Activated naive CD8-positive, alpha-beta T cell treated with anti-CD3 and anti-CD28 coated beads, Interleukin-2, amount 50 U/mL, for 24 hours (primary cell): ENCODE data around the gene SMARCD2.

ENCODE experiments used
- ATAC-seq: fragments of 150-1000 bp; cut with Tn5 transposase; one replicate; pipeline ENCODE4 v1.10.0; 2021
- DNase-seq: peaks from one replicate; pipeline ENCODE4 v3.0.0; 2021
- H3K27ac Mint-ChIP-seq: one replicate; pipeline ENCODE4 v1.8.0; 2021; ENCODE audit warnings: mild to moderate bottlenecking, mixed read lengths
- H3K27me3 Mint-ChIP-seq: one replicate; pipeline ENCODE4 v1.8.0; 2021; ENCODE audit warnings: mixed read lengths
- H3K36me3 Mint-ChIP-seq: one replicate; pipeline ENCODE4 v1.8.0; 2021; ENCODE audit warnings: low read depth, mixed read lengths
- H3K4me1 Mint-ChIP-seq: one replicate; pipeline ENCODE4 v1.8.0; 2021; ENCODE audit warnings: mixed read lengths
- H3K4me3 Mint-ChIP-seq: one replicate; pipeline ENCODE4 v1.8.0; 2021; ENCODE audit warnings: mild to moderate bottlenecking, moderate library complexity, mixed read lengths
- H3K9me3 Mint-ChIP-seq: one replicate; pipeline ENCODE4 v1.8.0; 2021; ENCODE audit warnings: mixed read lengths

SMARCD2 gene

DNA sequence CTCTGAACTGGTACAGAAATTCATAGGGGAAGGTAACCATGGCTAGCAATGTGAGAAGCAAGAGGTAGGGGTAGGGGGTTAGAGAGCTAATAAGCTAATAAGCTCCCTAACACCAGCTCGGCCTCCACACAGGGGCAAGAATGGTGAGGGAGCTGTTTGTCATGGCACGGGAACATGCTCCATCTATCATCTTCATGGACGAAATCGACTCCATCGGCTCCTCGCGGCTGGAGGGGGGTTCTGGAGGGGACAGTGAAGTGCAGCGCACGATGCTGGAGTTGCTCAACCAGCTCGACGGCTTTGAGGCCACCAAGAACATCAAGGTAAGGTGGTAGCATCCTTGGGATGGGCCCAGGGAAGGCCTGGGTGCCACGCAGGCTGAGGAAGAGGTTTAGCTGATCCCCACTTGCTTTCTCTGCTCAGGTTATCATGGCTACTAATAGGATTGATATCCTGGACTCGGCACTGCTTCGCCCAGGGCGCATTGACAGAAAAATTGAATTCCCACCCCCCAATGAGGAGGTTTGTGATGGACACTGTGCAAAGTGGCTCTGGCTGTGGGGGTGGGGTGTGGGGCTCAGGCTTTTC, 11.5 kb downstream of the SMARCD2 start:
- Mint-ChIP-seq H3K4me1 (peaks cover 63% of the 10 kb centered on the region), H3K36me3 (peaks cover 76% of the 10 kb centered on the region), H3K4me3 (no peak overlapping the region), H3K27me3 (no peaks in the 10 kb centered on the region), H3K9me3 (no peaks in the 10 kb centered on the region), H3K27ac (peak overlapping the region; percentile 35)
- no peak for DNase-seq
- no peak for ATAC-seq

DNA sequence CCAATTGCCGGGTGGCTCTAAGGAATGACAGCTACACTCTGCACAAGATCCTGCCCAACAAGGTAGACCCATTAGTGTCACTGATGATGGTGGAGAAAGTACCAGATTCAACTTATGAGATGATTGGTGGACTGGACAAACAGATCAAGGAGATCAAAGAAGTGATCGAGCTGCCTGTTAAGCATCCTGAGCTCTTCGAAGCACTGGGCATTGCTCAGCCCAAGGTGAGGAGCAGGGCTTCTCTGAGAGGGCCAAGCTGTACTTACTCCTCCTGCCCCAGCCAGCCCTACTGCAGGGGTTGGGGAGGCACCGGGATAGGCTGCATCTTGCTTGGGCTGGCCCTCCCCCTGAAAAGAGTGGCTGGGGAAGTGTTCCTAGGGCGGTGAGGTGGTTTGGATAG, 12.2 kb downstream of the SMARCD2 start:
- DNase-seq (no peak), ATAC-seq (no peak)
- Mint-ChIP-seq H3K9me3 (no peaks in the 10 kb centered on the region), H3K4me1 (peaks cover 69% of the 10 kb centered on the region), H3K4me3 (no peak overlapping the region), H3K27ac (peak overlapping the region; percentile 100), H3K27me3 (no peaks in the 10 kb centered on the region), H3K36me3 (peaks cover 78% of the 10 kb centered on the region)

GRCh38 chr17:63828936-63829335, 13.5 kb downstream of the SMARCD2 start:
- H3K4me3 Mint-ChIP-seq, result peak overlapping the region; percentile 100
- no peak for ATAC-seq
- no peaks in the 10 kb centered on the region for H3K9me3 Mint-ChIP-seq
- peaks cover 70% of the 10 kb centered on the region for H3K4me1 Mint-ChIP-seq
- no peaks in the 10 kb centered on the region for H3K27me3 Mint-ChIP-seq
- peak overlapping the region; percentile 100 for H3K27ac Mint-ChIP-seq
- H3K36me3 Mint-ChIP-seq, result peaks cover 82% of the 10 kb centered on the region
- DNase-seq, result no peak

DNA sequence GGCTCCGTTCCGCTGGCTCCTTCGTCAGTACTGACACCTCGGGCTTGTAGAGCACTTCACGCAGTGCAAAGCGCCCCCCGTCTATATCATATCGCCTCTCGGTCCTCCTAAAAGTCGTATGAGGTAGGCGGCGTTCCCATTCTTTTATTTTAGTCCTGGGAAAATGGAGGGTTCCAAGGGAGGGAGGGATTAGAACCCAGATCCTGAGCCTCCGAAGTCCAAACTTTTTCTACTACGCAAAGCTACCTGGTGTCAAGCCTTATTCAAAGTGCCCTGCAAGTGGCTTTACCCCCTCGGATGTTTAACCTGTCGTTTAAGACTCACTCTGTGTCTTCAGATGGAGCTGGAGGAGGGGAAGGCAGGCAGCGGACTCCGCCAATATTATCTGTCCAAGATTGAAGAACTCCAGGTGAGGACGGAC, 14.7 kb downstream of the SMARCD2 start:
- H3K4me1 Mint-ChIP-seq, result peaks cover 78% of the 10 kb centered on the region
- peak overlapping the region; percentile 100 for H3K4me3 Mint-ChIP-seq
- no peaks in the 10 kb centered on the region for H3K27me3 Mint-ChIP-seq
- no peaks in the 10 kb centered on the region for H3K9me3 Mint-ChIP-seq
- peaks cover 85% of the 10 kb centered on the region for H3K36me3 Mint-ChIP-seq
- no peak for ATAC-seq
- DNase-seq, result no peak
- peak overlapping the region; percentile 100 for H3K27ac Mint-ChIP-seq

DNA sequence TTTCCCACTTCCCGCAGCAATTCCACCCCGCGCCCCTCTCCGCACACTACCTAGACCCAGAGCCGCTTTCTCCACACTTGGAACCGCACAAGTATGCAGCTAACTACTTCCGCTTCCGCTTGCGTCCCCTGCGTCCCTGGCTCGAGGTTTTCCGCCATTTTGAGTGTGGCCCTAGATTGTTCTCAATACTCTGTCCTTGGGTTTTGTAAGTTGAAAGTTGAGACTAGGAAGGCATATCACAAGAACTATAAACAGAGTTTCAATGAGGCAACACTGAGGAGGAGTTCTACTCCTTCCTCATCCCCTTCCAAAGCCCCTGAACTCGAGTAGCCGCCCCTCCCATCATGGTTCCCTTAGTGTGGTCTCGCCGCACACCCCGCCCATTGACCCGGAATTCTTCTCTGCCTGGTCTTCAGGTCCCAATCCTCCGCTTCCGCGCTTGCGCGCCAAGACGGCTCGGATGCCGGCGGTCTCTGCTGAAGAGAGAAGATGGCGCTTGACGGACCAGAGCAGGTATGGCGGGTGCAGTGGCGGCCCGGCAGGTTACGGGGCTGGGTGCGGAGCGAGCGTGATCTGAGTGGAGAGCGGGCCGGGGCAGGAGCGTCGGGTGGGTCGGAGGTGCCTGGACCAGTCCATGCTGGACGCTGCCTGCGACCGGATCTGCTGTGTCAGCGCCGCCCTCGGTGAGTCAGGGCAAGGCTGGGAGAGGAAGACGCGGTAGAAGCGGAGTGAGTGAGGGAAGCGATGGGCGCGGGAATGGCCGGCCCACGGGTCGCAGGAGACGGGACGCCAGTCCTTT, 15.3 kb downstream of the SMARCD2 start, which contains the start of the genes FTSJ3 and PSMC5:
FTSJ3 (minus strand) TSS at position 662 of the 799 bp plus-strand sequence. CDS start 761 bp downstream, outside the sequence.
PSMC5 (plus strand) TSS at position 430 of the 799 bp plus-strand sequence; CDS start at position 490, 60 bp downstream.
- ATAC-seq (peak; percentile 92), DNase-seq (peak; percentile 95)
- Mint-ChIP-seq H3K27ac (peak within 1 kb of the TSS; percentile 100), H3K4me3 (peak within 1 kb of the TSS; percentile 100), H3K27me3 (no peaks in the 10 kb centered on the region), H3K36me3 (peaks cover 88% of the 10 kb centered on the region), H3K9me3 (no peaks in the 10 kb centered on the region), H3K4me1 (peaks cover 83% of the 10 kb centered on the region)

- DNase-seq (no peak), ATAC-seq (peak; percentile 0)
- peak overlapping the region; percentile 100 for H3K27ac Mint-ChIP-seq
- peak overlapping the region; percentile 100 for H3K4me3 Mint-ChIP-seq
- H3K4me1 Mint-ChIP-seq, result peaks cover 84% of the 10 kb centered on the region
- H3K36me3 Mint-ChIP-seq, result peaks cover 89% of the 10 kb centered on the region
- no peaks in the 10 kb centered on the region for H3K27me3 Mint-ChIP-seq
- no peaks in the 10 kb centered on the region for H3K9me3 Mint-ChIP-seq
Observed at GRCh38 chr17:63826468-63827001, 15.9 kb downstream of the SMARCD2 start.

DNA sequence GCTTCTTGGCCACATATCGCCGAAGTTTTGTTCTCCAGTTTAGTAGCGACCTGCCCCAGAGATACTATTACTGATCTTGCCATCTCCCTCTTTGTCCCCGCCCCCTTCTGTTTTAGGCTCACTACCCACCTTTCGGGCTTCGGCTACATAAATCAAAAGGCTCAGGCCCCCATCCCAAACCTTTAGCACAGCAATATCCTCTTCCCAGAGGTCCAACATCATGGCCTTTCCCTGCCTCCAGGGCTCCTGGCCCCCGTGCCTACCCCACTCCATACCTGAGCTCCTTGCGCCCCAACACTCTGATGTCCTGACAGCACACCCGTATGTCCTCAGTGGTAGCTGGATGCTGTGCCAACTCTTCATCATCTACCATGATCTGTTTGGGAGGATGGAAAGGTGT, 18.1 kb downstream of the SMARCD2 start:
- ATAC-seq, result no peak
- Mint-ChIP-seq H3K9me3 (no peaks in the 10 kb centered on the region), H3K27me3 (no peaks in the 10 kb centered on the region), H3K36me3 (peaks cover 86% of the 10 kb centered on the region), H3K4me1 (peaks cover 68% of the 10 kb centered on the region), H3K4me3 (no peak overlapping the region), H3K27ac (peak overlapping the region; percentile 47)
- DNase-seq, result no peak

GRCh38 chr17:63823659-63824331, 18.7 kb downstream of the SMARCD2 start:
- Mint-ChIP-seq H3K4me3 (peak overlapping the region; percentile 2), H3K4me1 (peaks cover 65% of the 10 kb centered on the region), H3K36me3 (peaks cover 86% of the 10 kb centered on the region), H3K27me3 (no peaks in the 10 kb centered on the region), H3K9me3 (no peaks in the 10 kb centered on the region), H3K27ac (peak overlapping the region; percentile 47)
- DNase-seq (no peak), ATAC-seq (no peak)

- Mint-ChIP-seq H3K27me3 (no peaks in the 10 kb centered on the region), H3K9me3 (no peaks in the 10 kb centered on the region), H3K27ac (peak overlapping the region; percentile 73), H3K36me3 (peaks cover 88% of the 10 kb centered on the region), H3K4me1 (peaks cover 58% of the 10 kb centered on the region), H3K4me3 (no peak overlapping the region)
- DNase-seq, result no peak
- ATAC-seq, result no peak
Observed at GRCh38 chr17:63822537-63822936, 19.9 kb downstream of the SMARCD2 start.

GRCh38 chr17:63821804-63822203, 20.7 kb downstream of the SMARCD2 start:
- DNase-seq (no peak), ATAC-seq (no peak)
- Mint-ChIP-seq H3K27me3 (no peaks in the 10 kb centered on the region), H3K4me1 (peaks cover 53% of the 10 kb centered on the region), H3K27ac (peak overlapping the region; percentile 73), H3K36me3 (peaks cover 88% of the 10 kb centered on the region), H3K4me3 (no peak overlapping the region), H3K9me3 (no peaks in the 10 kb centered on the region)

DNA sequence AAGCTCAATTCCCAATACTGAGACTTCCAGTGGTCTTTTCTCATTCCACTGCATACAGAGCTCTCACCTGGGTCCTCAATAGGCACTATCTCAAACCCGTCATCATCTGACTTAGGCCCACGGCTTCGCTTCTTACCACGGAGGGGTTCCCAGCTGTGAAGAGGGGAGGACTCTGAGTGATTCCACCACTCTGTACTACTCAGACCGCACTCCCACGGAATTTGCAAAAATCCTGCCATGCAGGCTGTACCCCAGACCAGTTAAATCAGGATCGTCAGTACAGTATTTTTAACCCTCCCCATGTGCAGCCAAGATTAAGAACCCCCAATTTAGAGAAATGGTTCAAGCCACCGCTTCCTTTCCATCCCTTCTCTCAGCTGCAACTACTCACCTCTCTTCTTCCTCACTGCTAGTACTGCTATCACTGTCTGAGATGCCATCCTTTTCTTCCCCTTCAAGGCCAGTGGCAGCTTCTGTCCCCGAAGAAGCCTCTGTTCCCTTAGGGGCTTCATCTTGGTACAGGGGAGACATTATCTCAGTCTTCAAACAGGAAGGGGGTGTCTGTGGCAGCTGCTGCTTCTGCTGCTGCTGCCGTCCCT, 21.4 kb downstream of the SMARCD2 start:
- no peaks in the 10 kb centered on the region for H3K27me3 Mint-ChIP-seq
- peaks cover 86% of the 10 kb centered on the region for H3K36me3 Mint-ChIP-seq
- H3K9me3 Mint-ChIP-seq, result no peaks in the 10 kb centered on the region
- DNase-seq, result no peak
- H3K4me1 Mint-ChIP-seq, result peaks cover 46% of the 10 kb centered on the region
- peak overlapping the region; percentile 73 for H3K27ac Mint-ChIP-seq
- no peak for ATAC-seq
- no peak overlapping the region for H3K4me3 Mint-ChIP-seq

GRCh38 chr17:63819585-63820537, 22.6 kb downstream of the SMARCD2 start:
- no peak for DNase-seq
- Mint-ChIP-seq H3K27ac (peak overlapping the region; percentile 68), H3K4me3 (no peak overlapping the region), H3K36me3 (peaks cover 81% of the 10 kb centered on the region), H3K27me3 (no peaks in the 10 kb centered on the region), H3K4me1 (peaks cover 34% of the 10 kb centered on the region), H3K9me3 (no peaks in the 10 kb centered on the region)
- ATAC-seq, result no peak

- Mint-ChIP-seq H3K4me1 (peaks cover 32% of the 10 kb centered on the region), H3K9me3 (no peaks in the 10 kb centered on the region), H3K27me3 (no peaks in the 10 kb centered on the region), H3K27ac (peak overlapping the region; percentile 4), H3K4me3 (no peak overlapping the region), H3K36me3 (peaks cover 80% of the 10 kb centered on the region)
- no peak for DNase-seq
- ATAC-seq, result no peak
Observed at GRCh38 chr17:63819131-63819530, 23.4 kb downstream of the SMARCD2 start.
